K562 (cell line): Measurements from ENCODE around the gene ZNF343. TPM values are rescaled to one million over a fixed set of nuclear protein-coding genes. Genes with fewer than 3 reads are reported as not detected.

Experiments
- BRD9 ChIP-seq: fragments of 450-650 bp; IDR thresholded peaks from 2 replicates; pipeline ENCODE4 v1.6.1; 2018; ENCODE audit warnings: low read depth; ENCODE audit not compliant: partially characterized antibody
- CXXC5 ChIP-seq: fragments of 250-450 bp; sonication (Bioruptor Pico); IDR thresholded peaks from 2 replicates; pipeline ENCODE4 v1.8.0; 2022; ENCODE audit warnings: inconsistent platforms, mild to moderate bottlenecking, moderate library complexity
- ETV5 ChIP-seq: sonication (generic); formaldehyde crosslinking; IDR thresholded peaks from 2 replicates; pipeline ENCODE4 v1.4.0; 2020; ENCODE audit warnings: low read depth, mild to moderate bottlenecking, missing genetic modification reagents
- GABPB1 ChIP-seq: sonication (generic); formaldehyde crosslinking; IDR thresholded peaks from 2 replicates; pipeline ENCODE4 v1.8.0; 2022; ENCODE audit warnings: mild to moderate bottlenecking, missing genetic modification reagents
- HNRNPLL ChIP-seq: fragments of 200-400 bp; formaldehyde crosslinking; IDR thresholded peaks from 2 replicates; pipeline ENCODE4 v1.6.1; 2017; ENCODE audit warnings: low read length, low read depth, mild to moderate bottlenecking; ENCODE audit not compliant: poor library complexity, severe bottlenecking
- HNRNPUL1 ChIP-seq: fragments of 200-400 bp; formaldehyde crosslinking; IDR thresholded peaks from 2 replicates; pipeline ENCODE4 v1.6.1; 2017; ENCODE audit warnings: low read length
- MECOM ChIP-seq: fragments of 250-450 bp; sonication (Bioruptor Pico); IDR thresholded peaks from 2 replicates; pipeline ENCODE4 v1.8.0; 2022; ENCODE audit warnings: inconsistent platforms
- MTA3 ChIP-seq: fragments of 450-650 bp; formaldehyde crosslinking; IDR thresholded peaks from 2 replicates; pipeline ENCODE4 v1.6.1; 2017; ENCODE audit warnings: mild to moderate bottlenecking, borderline replicate concordance
- POLR2B ChIP-seq: fragments of 450-650 bp; IDR thresholded peaks from 2 replicates; pipeline ENCODE4 v1.6.1; 2018; ENCODE audit warnings: low read depth; ENCODE audit not compliant: partially characterized antibody
- TGIF2 ChIP-seq: sonication (generic); formaldehyde crosslinking; IDR thresholded peaks from 2 replicates; pipeline ENCODE4 v1.8.1; 2022; ENCODE audit warnings: mild to moderate bottlenecking, missing genetic modification reagents, moderate library complexity
- ZNF174 ChIP-seq: fragments of 250-450 bp; sonication (Bioruptor Pico); IDR thresholded peaks from 2 replicates; pipeline ENCODE4 v1.4.0; 2020; ENCODE audit warnings: mild to moderate bottlenecking
- ZNF24 ChIP-seq: fragments of 450-650 bp; IDR thresholded peaks from 2 replicates; pipeline ENCODE4 v1.6.1; 2016
- ZNF707 ChIP-seq: fragments of 250-450 bp; sonication (Bioruptor Pico); conservative IDR thresholded peaks from 2 replicates; pipeline ENCODE4 v1.8.0; 2022; ENCODE audit warnings: inconsistent platforms, mild to moderate bottlenecking, moderate library complexity
- polyA plus RNA-seq, 8 experiments: library from polyadenylated mRNA; depleted of rRNA in 4 of 8; stranded (reverse) in 5 of 8; unstranded in 3 of 8; fragments of >200 nt; fragmentation: Nextera tagmentation in 2 of 8; fragmentation: Illumina TruSeq in 1 of 8; extraction: Ambion mirVana in 2 of 8; extraction: Trizol in 1 of 8; gene quantifications; 2 replicates each; pipeline versions ENCODE4 v1.2.1 to v1.2.3, GENCODE V29; 2011 to 2014; ENCODE audit warnings: inconsistent platforms in 1 of 8, missing spikeins in 1 of 8
- total RNA-seq, 7 experiments: library from RNA; depleted of rRNA in 6 of 7; stranded (reverse); fragments of >200 nt in 6 of 7; fragmentation: Illumina TruSeq in 2 of 7; extraction: Trizol in 2 of 7; gene quantifications; 2 replicates each; pipeline versions ENCODE4 v1.2.1 to v1.2.3, GENCODE V29; 2011 to 2021; ENCODE audit warnings: low replicate concordance in 1 of 7
- TF ChIP-seq, protein P1 (sequence below), 3 experiments: fragments of 200-800 bp in 1 of 3; sonication (Bioruptor generic) in 1 of 3; sonication (generic) in 1 of 3; formaldehyde crosslinking in 1 of 3; IDR thresholded peaks; 2 replicates each; pipeline versions ENCODE4 v1.6.1 to v1.8.0; 2016 to 2022; ENCODE audit warnings: mild to moderate bottlenecking in 2 of 3, missing compliant biosample characterization in 2 of 3, missing genetic modification characterization in 2 of 3, missing genetic modification reagents in 1 of 3
- TF ChIP-seq, protein P2 (sequence below), 2 experiments: fragments of 450-650 bp; formaldehyde crosslinking in 1 of 2; IDR thresholded peaks; 2 replicates each; pipeline versions ENCODE4 v1.4.0 to v1.6.1; 2014 to 2020; ENCODE audit warnings: mild to moderate bottlenecking in 2 of 2, borderline replicate concordance in 1 of 2, low read depth in 1 of 2
- TF ChIP-seq, protein P3 (sequence below), 2 experiments: fragments of 450-650 bp; IDR thresholded peaks; 2 replicates each; pipeline ENCODE4 v1.6.1; 2016

Gene ZNF343
- total and polyA plus RNA-seq, 9 of the 15 experiments (the other 6 are each of a cell fraction or from before 2014, with no cell fraction given) = 1.4 to 9.8 (median 6.4) TPM

DNA sequence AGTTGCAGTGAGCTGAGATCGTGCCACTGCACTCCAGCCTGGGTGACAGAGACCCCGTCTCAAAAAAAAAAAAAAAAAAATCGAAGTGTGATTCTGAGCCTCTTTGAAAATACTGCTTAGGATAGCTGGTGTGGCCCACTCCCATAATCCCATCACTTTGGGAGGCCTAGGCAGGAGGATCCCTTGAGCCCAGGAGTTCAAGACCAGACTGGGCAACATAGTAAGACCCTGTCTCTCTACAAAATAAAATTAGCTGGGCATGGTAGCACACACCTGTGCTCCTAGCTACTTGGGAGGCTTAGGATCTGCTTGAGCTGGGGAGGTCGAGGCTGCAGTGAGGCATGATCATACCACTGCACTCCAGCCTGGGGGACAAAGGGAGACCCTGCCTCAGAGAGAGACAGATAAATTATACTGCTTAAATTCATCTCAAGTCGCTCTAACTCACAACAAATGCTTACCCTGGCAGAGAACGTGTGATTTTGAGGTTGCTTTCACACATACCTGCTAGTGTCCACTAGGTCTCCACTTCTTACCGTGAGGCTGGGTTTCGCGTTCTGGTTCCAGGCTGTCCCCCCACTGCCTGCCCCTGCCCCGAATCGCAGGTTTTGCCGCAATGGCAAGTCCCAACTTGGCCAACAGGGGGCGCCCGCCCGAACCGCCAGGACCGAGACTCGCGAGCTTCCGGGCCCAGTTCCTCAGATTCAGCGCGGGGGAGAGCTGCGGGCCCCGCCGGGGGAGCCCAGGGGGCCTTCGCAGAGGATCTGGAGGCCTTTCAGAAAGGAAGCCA is 15.4 kb upstream of the ZNF343 start (continued):
- 0 out of 2 replicates have a peak, but pooled peaks have one; percentile 45 for TF ChIP-seq MTA3
- TF ChIP-seq GABPB1 (CRISPR knock-in tag) = peak; percentile 64; the same call in 1 of the 2 replicates
- TF ChIP-seq ZNF707 (CRISPR knock-in tag) = no peak
- no peak for TF ChIP-seq TGIF2 (CRISPR knock-in tag)
- TF ChIP-seq, protein P1, sequence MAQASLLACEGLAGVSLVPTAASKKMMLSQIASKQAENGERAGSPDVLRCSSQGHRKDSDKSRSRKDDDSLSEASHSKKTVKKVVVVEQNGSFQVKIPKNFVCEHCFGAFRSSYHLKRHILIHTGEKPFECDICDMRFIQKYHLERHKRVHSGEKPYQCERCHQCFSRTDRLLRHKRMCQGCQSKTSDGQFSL (CRISPR knock-in tag; IDR thresholded peaks at IDR 0.05) = no peak
- TF ChIP-seq, protein P1 (tag; IDR thresholded peaks at IDR 0.05) = peak in 1 of 2 experiments; percentile 49; a peak in 1 of 4 replicates
- TF ChIP-seq, protein P2, sequence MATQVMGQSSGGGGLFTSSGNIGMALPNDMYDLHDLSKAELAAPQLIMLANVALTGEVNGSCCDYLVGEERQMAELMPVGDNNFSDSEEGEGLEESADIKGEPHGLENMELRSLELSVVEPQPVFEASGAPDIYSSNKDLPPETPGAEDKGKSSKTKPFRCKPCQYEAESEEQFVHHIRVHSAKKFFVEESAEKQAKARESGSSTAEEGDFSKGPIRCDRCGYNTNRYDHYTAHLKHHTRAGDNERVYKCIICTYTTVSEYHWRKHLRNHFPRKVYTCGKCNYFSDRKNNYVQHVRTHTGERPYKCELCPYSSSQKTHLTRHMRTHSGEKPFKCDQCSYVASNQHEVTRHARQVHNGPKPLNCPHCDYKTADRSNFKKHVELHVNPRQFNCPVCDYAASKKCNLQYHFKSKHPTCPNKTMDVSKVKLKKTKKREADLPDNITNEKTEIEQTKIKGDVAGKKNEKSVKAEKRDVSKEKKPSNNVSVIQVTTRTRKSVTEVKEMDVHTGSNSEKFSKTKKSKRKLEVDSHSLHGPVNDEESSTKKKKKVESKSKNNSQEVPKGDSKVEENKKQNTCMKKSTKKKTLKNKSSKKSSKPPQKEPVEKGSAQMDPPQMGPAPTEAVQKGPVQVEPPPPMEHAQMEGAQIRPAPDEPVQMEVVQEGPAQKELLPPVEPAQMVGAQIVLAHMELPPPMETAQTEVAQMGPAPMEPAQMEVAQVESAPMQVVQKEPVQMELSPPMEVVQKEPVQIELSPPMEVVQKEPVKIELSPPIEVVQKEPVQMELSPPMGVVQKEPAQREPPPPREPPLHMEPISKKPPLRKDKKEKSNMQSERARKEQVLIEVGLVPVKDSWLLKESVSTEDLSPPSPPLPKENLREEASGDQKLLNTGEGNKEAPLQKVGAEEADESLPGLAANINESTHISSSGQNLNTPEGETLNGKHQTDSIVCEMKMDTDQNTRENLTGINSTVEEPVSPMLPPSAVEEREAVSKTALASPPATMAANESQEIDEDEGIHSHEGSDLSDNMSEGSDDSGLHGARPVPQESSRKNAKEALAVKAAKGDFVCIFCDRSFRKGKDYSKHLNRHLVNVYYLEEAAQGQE (IDR thresholded peaks at IDR 0.05; ENCODE audit: borderline replicate concordance) = no peak; the same call in 1 of the 2 replicates
- TF ChIP-seq, protein P2 (CRISPR knock-in tag; IDR thresholded peaks at IDR 0.05; ENCODE audit: low read depth) = no peak
- TF ChIP-seq CXXC5 (CRISPR knock-in tag) = 0 out of 2 replicates have a peak, but pooled peaks have one; percentile 33
- TF ChIP-seq HNRNPLL = no peak
- TF ChIP-seq HNRNPUL1 = no peak
- peak; percentile 40 for TF ChIP-seq POLR2B
- no peak for TF ChIP-seq ZNF174 (CRISPR knock-in tag)
- no peak for TF ChIP-seq BRD9
- TF ChIP-seq, protein P3, sequence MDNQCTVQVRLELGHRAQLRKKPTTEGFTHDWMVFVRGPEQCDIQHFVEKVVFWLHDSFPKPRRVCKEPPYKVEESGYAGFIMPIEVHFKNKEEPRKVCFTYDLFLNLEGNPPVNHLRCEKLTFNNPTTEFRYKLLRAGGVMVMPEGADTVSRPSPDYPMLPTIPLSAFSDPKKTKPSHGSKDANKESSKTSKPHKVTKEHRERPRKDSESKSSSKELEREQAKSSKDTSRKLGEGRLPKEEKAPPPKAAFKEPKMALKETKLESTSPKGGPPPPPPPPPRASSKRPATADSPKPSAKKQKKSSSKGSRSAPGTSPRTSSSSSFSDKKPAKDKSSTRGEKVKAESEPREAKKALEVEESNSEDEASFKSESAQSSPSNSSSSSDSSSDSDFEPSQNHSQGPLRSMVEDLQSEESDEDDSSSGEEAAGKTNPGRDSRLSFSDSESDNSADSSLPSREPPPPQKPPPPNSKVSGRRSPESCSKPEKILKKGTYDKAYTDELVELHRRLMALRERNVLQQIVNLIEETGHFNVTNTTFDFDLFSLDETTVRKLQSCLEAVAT (IDR thresholded peaks at IDR 0.05) = 0 out of 4 replicates have a peak, but pooled peaks of 1 of the 2 experiments have one; percentile 40
- peak; percentile 71; the same call in 1 of the 2 replicates for TF ChIP-seq ETV5 (CRISPR knock-in tag)
- TF ChIP-seq MECOM (CRISPR knock-in tag) = no peak
- TF ChIP-seq ZNF24 = 0 out of 2 replicates have a peak, but pooled peaks have one; percentile 18
